GM12865 (cell line): Measurements from ENCODE around the gene DZANK1.

Experiments
- DNase-seq: peaks from one replicate; pipeline ENCODE4 v3.0.0; 2010; ENCODE audit warnings: low read depth
- H3K4me3 ChIP-seq: 2 replicates; pipeline ENCODE4 v1.5.1; 2011; ENCODE audit warnings: mild to moderate bottlenecking, low read depth, low read length, control low read depth
- TF ChIP-seq, protein P1 (sequence below): IDR thresholded peaks from 2 replicates; pipeline ENCODE4 v1.5.1; 2011; ENCODE audit warnings: low read length, control low read depth, low read depth, inconsistent platforms; ENCODE audit not compliant: insufficient read depth; ENCODE audit errors: missing control alignments

Gene DZANK1

DNA sequence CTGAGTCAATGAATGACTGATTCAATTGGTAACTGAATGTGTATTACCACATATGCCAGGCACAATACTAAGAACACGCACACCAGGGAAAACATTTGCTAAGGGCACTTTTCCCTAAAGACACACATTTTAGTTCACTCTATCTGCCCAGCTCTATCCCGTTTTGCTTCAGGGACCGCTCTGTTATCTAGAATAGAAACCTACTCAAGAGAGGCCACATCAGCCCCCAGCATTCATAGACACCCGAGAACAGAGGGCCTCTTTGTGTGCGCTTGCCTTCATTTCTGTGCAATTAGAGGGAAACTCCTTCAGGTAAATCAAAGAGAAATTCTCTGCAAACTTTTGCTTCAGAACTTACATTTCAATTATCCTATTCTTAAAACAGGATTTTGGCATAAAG is 50.3 kb downstream of the DZANK1 start:
- DNase-seq, result no peak
- TF ChIP-seq, protein P1, sequence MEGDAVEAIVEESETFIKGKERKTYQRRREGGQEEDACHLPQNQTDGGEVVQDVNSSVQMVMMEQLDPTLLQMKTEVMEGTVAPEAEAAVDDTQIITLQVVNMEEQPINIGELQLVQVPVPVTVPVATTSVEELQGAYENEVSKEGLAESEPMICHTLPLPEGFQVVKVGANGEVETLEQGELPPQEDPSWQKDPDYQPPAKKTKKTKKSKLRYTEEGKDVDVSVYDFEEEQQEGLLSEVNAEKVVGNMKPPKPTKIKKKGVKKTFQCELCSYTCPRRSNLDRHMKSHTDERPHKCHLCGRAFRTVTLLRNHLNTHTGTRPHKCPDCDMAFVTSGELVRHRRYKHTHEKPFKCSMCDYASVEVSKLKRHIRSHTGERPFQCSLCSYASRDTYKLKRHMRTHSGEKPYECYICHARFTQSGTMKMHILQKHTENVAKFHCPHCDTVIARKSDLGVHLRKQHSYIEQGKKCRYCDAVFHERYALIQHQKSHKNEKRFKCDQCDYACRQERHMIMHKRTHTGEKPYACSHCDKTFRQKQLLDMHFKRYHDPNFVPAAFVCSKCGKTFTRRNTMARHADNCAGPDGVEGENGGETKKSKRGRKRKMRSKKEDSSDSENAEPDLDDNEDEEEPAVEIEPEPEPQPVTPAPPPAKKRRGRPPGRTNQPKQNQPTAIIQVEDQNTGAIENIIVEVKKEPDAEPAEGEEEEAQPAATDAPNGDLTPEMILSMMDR, result no peak
- H3K4me3 ChIP-seq, result no peak overlapping the region

DNA sequence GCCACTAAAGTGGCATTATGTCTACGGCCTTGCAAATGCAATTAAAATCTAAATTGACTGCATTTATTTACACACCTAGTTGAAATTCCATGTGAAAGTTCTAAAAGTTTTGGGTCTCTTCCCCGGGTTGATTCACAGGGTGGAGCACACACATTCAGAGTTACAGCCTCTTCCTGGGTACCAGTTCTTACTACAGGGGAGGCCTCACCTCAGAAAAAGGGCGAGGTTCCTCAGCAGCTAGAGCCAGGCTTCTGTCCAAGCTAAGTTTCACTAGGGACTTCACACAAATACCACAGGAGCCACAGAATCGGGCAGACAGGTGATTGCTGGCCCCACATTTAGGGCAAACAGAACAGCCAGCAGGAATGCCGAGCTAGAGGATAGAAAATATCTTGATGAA is 52.7 kb downstream of the DZANK1 start:
- peak; percentile 10 for DNase-seq
- no peak overlapping the region for H3K4me3 ChIP-seq
- TF ChIP-seq, protein P1, result no peak

DNA sequence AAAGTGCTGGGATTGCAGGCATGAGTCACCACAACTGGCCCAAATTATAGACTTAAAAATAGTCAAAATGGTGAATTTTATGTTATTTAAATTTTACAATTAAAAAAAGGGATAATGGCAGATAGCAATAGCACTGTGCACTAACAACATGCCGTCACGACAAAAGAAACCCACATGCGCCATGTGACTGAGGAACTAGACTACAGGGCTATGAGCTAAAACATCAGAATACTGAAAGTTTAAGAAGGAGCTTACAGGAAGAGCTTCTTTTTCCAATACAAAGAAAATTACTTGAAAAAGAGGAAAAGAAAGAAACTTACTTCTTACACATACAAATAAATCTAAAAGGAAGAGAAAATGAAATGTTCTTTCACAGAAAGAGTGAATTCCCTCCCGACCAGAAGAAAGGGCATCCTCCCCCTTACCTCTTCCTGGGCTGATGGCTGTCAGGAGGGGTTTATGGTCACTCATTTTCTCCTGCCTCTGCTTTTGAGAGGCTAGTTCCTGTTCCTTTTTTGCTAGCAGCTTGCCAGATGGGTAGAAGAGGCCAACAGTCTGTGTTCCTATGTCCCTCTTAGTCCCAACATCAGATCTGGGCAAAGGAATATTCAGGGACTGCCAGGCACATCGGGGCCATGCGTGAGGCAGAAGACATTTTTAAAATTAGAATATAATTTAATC is 54.5 kb downstream of the DZANK1 start:
- TF ChIP-seq, protein P1, result no peak
- peak; percentile 13 for DNase-seq

DNA sequence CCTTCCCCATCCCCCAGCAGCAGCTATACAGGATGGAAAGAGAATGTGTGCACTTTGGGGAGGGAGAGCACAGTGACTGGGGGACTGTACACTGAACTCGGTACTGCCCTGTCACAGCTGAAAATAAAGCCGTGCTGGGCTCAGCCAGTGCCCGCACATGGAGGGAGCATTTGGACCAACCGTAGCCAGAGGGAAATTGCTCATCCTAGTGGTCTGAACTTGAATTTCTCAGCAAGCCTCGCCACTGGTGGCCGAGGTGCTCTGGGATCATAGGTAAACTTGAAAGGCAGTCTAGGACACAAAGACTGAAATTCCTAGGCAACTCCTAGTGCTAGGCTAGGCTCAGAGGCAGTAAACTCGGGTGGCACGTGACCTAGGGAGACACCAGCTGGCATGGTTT is 61.0 kb downstream of the DZANK1 start:
- DNase-seq, result no peak

More for the DNA sequence above, 54.5 kb downstream of the DZANK1 start:
- H3K4me3 ChIP-seq, result peak overlapping the region; percentile 53

DNA sequence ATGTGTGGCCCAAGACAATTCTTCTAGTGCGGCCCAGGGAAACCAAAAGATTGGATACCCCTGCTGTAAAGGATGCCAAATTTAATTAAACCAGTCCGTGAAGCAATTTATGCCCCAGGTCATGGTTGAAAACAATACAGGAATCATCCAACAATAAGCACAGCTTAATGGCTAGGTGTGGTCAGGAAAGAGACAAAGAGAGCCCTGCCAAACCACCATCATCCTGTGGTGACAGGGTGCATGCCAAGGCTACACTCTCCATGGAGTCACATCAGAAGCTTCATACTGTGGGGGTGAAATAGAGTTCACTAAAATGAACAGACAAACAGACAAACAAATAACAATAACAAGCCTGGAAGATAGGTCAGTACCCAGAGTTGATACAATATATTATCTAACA is 62.7 kb downstream of the DZANK1 start:
- no peak overlapping the region for H3K4me3 ChIP-seq
- TF ChIP-seq, protein P1, result no peak
- peak; percentile 6 for DNase-seq

More for the DNA sequence above, 61.0 kb downstream of the DZANK1 start:
- TF ChIP-seq, protein P1, result no peak
- no peak overlapping the region for H3K4me3 ChIP-seq

DNA sequence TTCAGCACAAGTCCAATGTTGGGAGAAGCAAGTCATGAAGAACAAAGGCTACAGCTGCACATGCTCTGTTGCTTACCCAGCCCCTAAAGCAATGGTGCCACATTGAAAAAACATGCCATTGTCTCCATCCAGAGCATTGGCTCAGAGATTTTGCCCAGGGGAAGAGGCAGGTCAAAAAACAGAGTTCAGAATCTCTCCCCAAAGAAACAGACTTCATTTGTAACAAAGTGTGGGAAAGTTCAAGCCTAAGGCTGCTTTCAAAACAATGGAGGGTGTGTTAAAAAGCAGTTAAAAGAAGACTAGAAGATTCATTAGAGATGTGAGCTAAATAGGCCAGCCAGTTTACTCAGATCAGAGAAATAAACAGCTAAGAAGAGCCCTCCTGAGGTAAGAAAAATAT is 63.6 kb downstream of the DZANK1 start:
- DNase-seq, result no peak
- TF ChIP-seq, protein P1, result no peak

DNA sequence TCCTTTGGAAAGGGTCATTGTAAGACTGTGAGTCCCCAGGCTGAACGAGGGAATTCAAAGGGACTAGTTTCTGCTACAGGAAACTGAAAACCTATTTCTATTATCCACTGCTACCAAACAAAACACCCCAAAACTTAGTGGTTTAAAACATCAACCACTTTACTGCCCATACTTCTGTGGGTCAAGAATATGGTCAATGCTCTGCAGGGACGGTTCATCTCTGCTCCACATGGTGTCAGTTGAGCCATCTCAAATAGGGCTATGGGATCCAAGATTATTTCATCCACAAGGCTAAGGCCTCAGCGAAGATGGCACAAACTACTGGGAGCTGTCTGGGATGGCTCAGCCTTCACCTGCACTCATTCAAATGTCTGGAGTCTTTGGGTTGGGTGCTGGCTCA is 65.5 kb downstream of the DZANK1 start:
- TF ChIP-seq, protein P1, result no peak
- no peak for DNase-seq
- H3K4me3 ChIP-seq, result no peak overlapping the region

More for the DNA sequence above, 63.6 kb downstream of the DZANK1 start:
- no peak overlapping the region for H3K4me3 ChIP-seq
